GM12878 (cell line): ENCODE results near the gene ACOT6.

ENCODE experiments used
- DPF2 ChIP-seq: fragments of 450-650 bp; IDR thresholded peaks from 2 replicates; pipeline ENCODE4 v1.6.1; 2017; ENCODE audit warnings: mild to moderate bottlenecking
- EP300 ChIP-seq, 2 experiments: fragments of 150-350 bp in 1 of 2; IDR thresholded peaks; 2 replicates each; pipeline ENCODE4 v1.6.1; 2011 to 2012; ENCODE audit warnings: low read depth in 2 of 2, low read length in 2 of 2, borderline replicate concordance in 1 of 2, improper control_type of control experiment in 1 of 2, inconsistent platforms in 1 of 2; ENCODE audit not compliant: control insufficient read depth in 1 of 2
- HCFC1 ChIP-seq: fragments of 150-350 bp; IDR thresholded peaks from 2 replicates; pipeline ENCODE4 v1.6.1; 2014; ENCODE audit warnings: low read length
- POLR2A ChIP-seq: IDR thresholded peaks from 2 replicates; pipeline ENCODE4 v1.6.1; 2011; ENCODE audit warnings: low read depth, mild to moderate bottlenecking, low read length
- SPI1 ChIP-seq: IDR thresholded peaks from 2 replicates; pipeline ENCODE4 v1.6.1; 2011; ENCODE audit warnings: low read depth, mild to moderate bottlenecking, low read length, moderate library complexity, borderline replicate concordance; ENCODE audit not compliant: insufficient read depth
- SREBF2 ChIP-seq: IDR thresholded peaks from 2 replicates; pipeline ENCODE4 v1.6.1; 2012; ENCODE audit warnings: mild to moderate bottlenecking, low read length
- SUZ12 ChIP-seq: fragments of 200-600 bp; sonication (generic); IDR thresholded peaks from one replicate; pipeline ENCODE4 v1.6.1; 2018; ENCODE audit warnings: antibody characterized with exemption, mild to moderate bottlenecking; ENCODE audit not compliant: unreplicated experiment
- ZBED1 ChIP-seq: IDR thresholded peaks from 2 replicates; pipeline ENCODE4 v1.6.1; 2016; ENCODE audit warnings: borderline replicate concordance
- TF ChIP-seq, protein P1 (sequence below), 3 experiments: IDR thresholded peaks in 2 of 3; conservative IDR thresholded peaks in 1 of 3; 2 replicates each; pipeline ENCODE4 v1.5.1; 2011; ENCODE audit warnings: low read depth in 3 of 3, low read length in 3 of 3, mild to moderate bottlenecking in 3 of 3, control low read depth in 2 of 3, moderate library complexity in 2 of 3, inconsistent platforms in 1 of 3, mixed read lengths in 1 of 3; ENCODE audit not compliant: control insufficient read depth in 2 of 3, insufficient read depth in 1 of 3; ENCODE audit errors: extremely low read depth in 1 of 3
- TF ChIP-seq, protein P2 (sequence below): IDR thresholded peaks from 2 replicates; pipeline ENCODE4 v1.6.1; 2011; ENCODE audit warnings: low read depth, low read length, improper control_type of control experiment, borderline replicate concordance

DNA sequence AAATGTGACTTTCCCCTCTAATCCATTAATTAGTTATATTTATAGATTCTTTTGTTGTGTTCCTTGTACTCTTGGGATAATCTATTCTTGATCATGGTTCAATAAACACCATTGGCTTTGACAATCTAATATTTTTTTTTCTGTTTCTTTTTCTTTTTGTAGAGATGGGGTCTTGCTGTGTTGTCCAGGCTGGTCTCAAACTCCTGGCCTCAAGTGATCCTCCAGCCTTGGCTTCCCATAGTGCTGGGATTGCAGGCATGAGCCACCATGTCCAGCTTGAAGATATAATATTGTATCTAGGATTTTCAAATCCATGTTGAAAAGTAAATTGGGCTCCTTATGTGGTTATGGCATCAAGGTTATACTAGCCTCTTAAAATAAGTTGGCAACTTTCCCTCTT, 38.7 kb downstream of the ACOT6 start:
- TF ChIP-seq SREBF2 = no peak
- TF ChIP-seq, protein P1, sequence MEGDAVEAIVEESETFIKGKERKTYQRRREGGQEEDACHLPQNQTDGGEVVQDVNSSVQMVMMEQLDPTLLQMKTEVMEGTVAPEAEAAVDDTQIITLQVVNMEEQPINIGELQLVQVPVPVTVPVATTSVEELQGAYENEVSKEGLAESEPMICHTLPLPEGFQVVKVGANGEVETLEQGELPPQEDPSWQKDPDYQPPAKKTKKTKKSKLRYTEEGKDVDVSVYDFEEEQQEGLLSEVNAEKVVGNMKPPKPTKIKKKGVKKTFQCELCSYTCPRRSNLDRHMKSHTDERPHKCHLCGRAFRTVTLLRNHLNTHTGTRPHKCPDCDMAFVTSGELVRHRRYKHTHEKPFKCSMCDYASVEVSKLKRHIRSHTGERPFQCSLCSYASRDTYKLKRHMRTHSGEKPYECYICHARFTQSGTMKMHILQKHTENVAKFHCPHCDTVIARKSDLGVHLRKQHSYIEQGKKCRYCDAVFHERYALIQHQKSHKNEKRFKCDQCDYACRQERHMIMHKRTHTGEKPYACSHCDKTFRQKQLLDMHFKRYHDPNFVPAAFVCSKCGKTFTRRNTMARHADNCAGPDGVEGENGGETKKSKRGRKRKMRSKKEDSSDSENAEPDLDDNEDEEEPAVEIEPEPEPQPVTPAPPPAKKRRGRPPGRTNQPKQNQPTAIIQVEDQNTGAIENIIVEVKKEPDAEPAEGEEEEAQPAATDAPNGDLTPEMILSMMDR (IDR thresholded peaks at IDR 0.05 in 2 of 3, conservative IDR thresholded peaks at IDR 0.05 in 1 of 3; ENCODE audit: control insufficient read depth in 2 of 3, extremely low read depth in 1 of 3, insufficient read depth in 1 of 3, low read depth in 3 of 3, low read length in 3 of 3) = no peak
- no peak for TF ChIP-seq HCFC1
- TF ChIP-seq POLR2A = no peak
- TF ChIP-seq SPI1 = no peak
- TF ChIP-seq SUZ12 = no peak
- TF ChIP-seq ZBED1 = no peak
- TF ChIP-seq EP300 (IDR thresholded peaks at IDR 0.05; ENCODE audit: borderline replicate concordance in 1 of 2, control insufficient read depth in 1 of 2, low read depth in 2 of 2, low read length in 2 of 2) = no peak
- no peak for TF ChIP-seq DPF2
- TF ChIP-seq, protein P2, sequence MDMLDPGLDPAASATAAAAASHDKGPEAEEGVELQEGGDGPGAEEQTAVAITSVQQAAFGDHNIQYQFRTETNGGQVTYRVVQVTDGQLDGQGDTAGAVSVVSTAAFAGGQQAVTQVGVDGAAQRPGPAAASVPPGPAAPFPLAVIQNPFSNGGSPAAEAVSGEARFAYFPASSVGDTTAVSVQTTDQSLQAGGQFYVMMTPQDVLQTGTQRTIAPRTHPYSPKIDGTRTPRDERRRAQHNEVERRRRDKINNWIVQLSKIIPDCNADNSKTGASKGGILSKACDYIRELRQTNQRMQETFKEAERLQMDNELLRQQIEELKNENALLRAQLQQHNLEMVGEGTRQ = no peak
